GM21737 (cell line): ENCODE results near the gene LCN12.
"Not testable (repeated sequence)": the region's sequence is repeated elsewhere in the genome, so short reads cannot be mapped to it uniquely, and the experiment has no call there.

Experiments used
- ATAC-seq: cut with Tn5 transposase; IDR thresholded peaks from one replicate; pipeline ENCODE4 v1.9.1; 2021; ENCODE audit warnings: mild to moderate bottlenecking, moderate library complexity; ENCODE audit not compliant: unreplicated experiment

LCN12 gene

GRCh38 chr9:136985027-136985602 lies 33.0 kb downstream of the LCN12 start:
- no peak for ATAC-seq

- no peak for ATAC-seq
Measured at GRCh38 chr9:136985853-136986252, 33.8 kb downstream of the LCN12 start.

- ATAC-seq: no peak
Measured at GRCh38 chr9:136988872-136989271, 36.8 kb downstream of the LCN12 start.

- ATAC-seq: no peak
Measured at GRCh38 chr9:136990242-136990911, 38.3 kb downstream of the LCN12 start.

- peak; percentile 76 for ATAC-seq
Measured at GRCh38 chr9:136991993-136992818, 40.1 kb downstream of the LCN12 start, which contains the start of gene PAXX. Gene PAXX, plus strand, starts transcription at chr9:136992422. Its CDS starts 22 bp downstream, at chr9:136992444.

- no peak for ATAC-seq
Measured at GRCh38 chr9:136992819-136993369, 40.8 kb downstream of the LCN12 start.

- no peak for ATAC-seq
Measured at GRCh38 chr9:136994180-136994887, 42.3 kb downstream of the LCN12 start.

- ATAC-seq: no peak
Measured at GRCh38 chr9:136994888-136995230, 42.8 kb downstream of the LCN12 start.

GRCh38 chr9:136995362-136995761 lies 43.3 kb downstream of the LCN12 start:
- no peak for ATAC-seq

GRCh38 chr9:136995772-136996311 lies 43.8 kb downstream of the LCN12 start:
- no peak for ATAC-seq

GRCh38 chr9:136996361-136997292 lies 44.6 kb downstream of the LCN12 start, which contains the start of gene CLIC3:
Gene CLIC3, minus strand, starts transcription at chr9:136996568. Its CDS starts 25 bp downstream, at chr9:136996543.
- no peak for ATAC-seq

- no peak for ATAC-seq
Measured at GRCh38 chr9:136997371-136997770, 45.3 kb downstream of the LCN12 start.

- no peak for ATAC-seq
Measured at GRCh38 chr9:136997830-136998234, 45.8 kb downstream of the LCN12 start.

GRCh38 chr9:137000177-137000930 lies 48.3 kb downstream of the LCN12 start:
- ATAC-seq: peak; percentile 66

GRCh38 chr9:137001857-137002645 lies 50.0 kb downstream of the LCN12 start:
- ATAC-seq: no peak

GRCh38 chr9:137002646-137003041 lies 50.6 kb downstream of the LCN12 start:
- ATAC-seq: no peak

GRCh38 chr9:137004285-137004684 lies 52.2 kb downstream of the LCN12 start:
- ATAC-seq: not testable (repeated sequence)
